Gastrocnemius medialis (tissue), 4 donors: ENCODE measurements around the gene YWHAG. TPM values are rescaled to one million over a fixed set of nuclear protein-coding genes. Genes with fewer than 3 reads are reported as not detected.
"Not testable (repeated sequence)": the region's sequence is repeated elsewhere in the genome, so short reads cannot be mapped to it uniquely, and the experiment has no call there.

Experiments
- ATAC-seq, 2 donors: fragments of 150-250 bp; one replicate each; pipeline ENCODE4 v1.9.1; 2016
- DNase-seq, 2 donors: peaks; one replicate each; pipeline ENCODE4 v3.0.0-alpha.2; 2019
- H3K27ac ChIP-seq, 4 donors: fragments of 200-600 bp; sonication (generic); 1 replicate in 1 of 4; 2 replicates in 3 of 4; pipeline ENCODE4 v1.5.1; 2016 to 2018; ENCODE audit warnings: mild to moderate bottlenecking in 2 of 4, moderate library complexity in 1 of 4
- H3K27me3 ChIP-seq, 3 donors: fragments of 200-600 bp; sonication (generic) in 2 of 3; 1 replicate in 1 of 3; 2 replicates in 2 of 3; pipeline versions ENCODE4 v1.5.1 to v1.6.0; 2016 to 2019; ENCODE audit warnings: mild to moderate bottlenecking in 1 of 3, moderate library complexity in 1 of 3
- H3K36me3 ChIP-seq, 2 donors: fragments of 200-600 bp; sonication (generic) in 1 of 2; one replicate each; pipeline ENCODE4 v1.5.1; 2017 to 2018
- H3K4me1 ChIP-seq, 2 donors: fragments of 200-600 bp; sonication (generic) in 1 of 2; one replicate each; pipeline ENCODE4 v1.5.1; 2016 to 2017; ENCODE audit warnings: mild to moderate bottlenecking in 2 of 2
- H3K4me3 ChIP-seq, 4 donors: fragments of 200-600 bp; sonication (generic) in 3 of 4; 1 replicate in 1 of 4; 2 replicates in 3 of 4; pipeline ENCODE4 v1.5.1; 2016 to 2019; ENCODE audit warnings: mild to moderate bottlenecking in 2 of 4
- H3K9me3 ChIP-seq, 3 donors: fragments of 200-600 bp; sonication (generic) in 2 of 3; 1 replicate in 1 of 3; 2 replicates in 2 of 3; pipeline ENCODE4 v1.5.1; 2016 to 2019
- POLR2A ChIP-seq, 2 donors: fragments of 450-650 bp; IDR thresholded peaks; one replicate each; pipeline ENCODE4 v1.6.1; 2017; ENCODE audit warnings: antibody characterized with exemption in 2 of 2, mild to moderate bottlenecking in 2 of 2, moderate library complexity in 2 of 2
- in situ Hi-C, 4 donors: fragments of 200-750 bp; cut with MboI; loops; one replicate each; pipeline versions ENCODE4 v1.15.0 to v1.8.0; 2017; ENCODE audit warnings: low sequenced_read_pairs in 4 of 4
- intact Hi-C: fragments of 100-400 bp; cut with DNase I; formaldehyde crosslinking; loops from one replicate; pipeline ENCODE4 v1.15.1; 2023; ENCODE audit warnings: low total_unique reads
- total RNA-seq, 4 donors: library from RNA; depleted of rRNA; stranded (reverse); fragments of >200 nt; gene quantifications; one replicate each; pipeline versions ENCODE4 v1.1.0 to v1.2.3, GENCODE V29; 2016
- TF ChIP-seq, protein P1 (sequence below), 5 experiments: fragments of 450-650 bp in 3 of 5; fragments of 200-600 bp in 2 of 5; sonication (generic) in 2 of 5; IDR thresholded peaks in 4 of 5; conservative IDR thresholded peaks in 1 of 5; 1 replicate in 4 of 5; 2 replicates in 1 of 5; pipeline ENCODE4 v1.5.1; 2016 to 2019; ENCODE audit warnings: antibody characterized with exemption in 5 of 5, mild to moderate bottlenecking in 3 of 5, moderate library complexity in 3 of 5

The YWHAG gene
- total RNA-seq, 4 donors from 2014 or later: 119 to 262 (median 179) TPM

- no peak for TF ChIP-seq POLR2A (IDR thresholded peaks at IDR 0.05)
- TF ChIP-seq, protein P1, sequence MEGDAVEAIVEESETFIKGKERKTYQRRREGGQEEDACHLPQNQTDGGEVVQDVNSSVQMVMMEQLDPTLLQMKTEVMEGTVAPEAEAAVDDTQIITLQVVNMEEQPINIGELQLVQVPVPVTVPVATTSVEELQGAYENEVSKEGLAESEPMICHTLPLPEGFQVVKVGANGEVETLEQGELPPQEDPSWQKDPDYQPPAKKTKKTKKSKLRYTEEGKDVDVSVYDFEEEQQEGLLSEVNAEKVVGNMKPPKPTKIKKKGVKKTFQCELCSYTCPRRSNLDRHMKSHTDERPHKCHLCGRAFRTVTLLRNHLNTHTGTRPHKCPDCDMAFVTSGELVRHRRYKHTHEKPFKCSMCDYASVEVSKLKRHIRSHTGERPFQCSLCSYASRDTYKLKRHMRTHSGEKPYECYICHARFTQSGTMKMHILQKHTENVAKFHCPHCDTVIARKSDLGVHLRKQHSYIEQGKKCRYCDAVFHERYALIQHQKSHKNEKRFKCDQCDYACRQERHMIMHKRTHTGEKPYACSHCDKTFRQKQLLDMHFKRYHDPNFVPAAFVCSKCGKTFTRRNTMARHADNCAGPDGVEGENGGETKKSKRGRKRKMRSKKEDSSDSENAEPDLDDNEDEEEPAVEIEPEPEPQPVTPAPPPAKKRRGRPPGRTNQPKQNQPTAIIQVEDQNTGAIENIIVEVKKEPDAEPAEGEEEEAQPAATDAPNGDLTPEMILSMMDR (IDR thresholded peaks at IDR 0.05 in 4 of 5, conservative IDR thresholded peaks at IDR 0.05 in 1 of 5): peak; percentile 100
- H3K4me3 ChIP-seq: no peak overlapping the region
- ATAC-seq (peak; percentile 62 to 64), DNase-seq (peak; percentile 94 to 95)
- no peaks in the 10 kb centered on the region for H3K27me3 ChIP-seq
- peaks cover 29 to 33% of the 10 kb centered on the region in 2 donors for H3K4me1 ChIP-seq
- H3K9me3 ChIP-seq: no peaks in the 10 kb centered on the region
- in situ Hi-C loops (loop anchor here (5.0 to 10.0 kb wide), 2 partner anchors 137 to 139 kb away; no protein-coding TSS in a partner anchor), intact Hi-C loops (loop anchor here (1.0 kb wide), 1 partner anchor 23 kb away; no protein-coding TSS in a partner anchor)
- H3K36me3 ChIP-seq: no peaks in the 10 kb centered on the region
- peak overlapping the region; percentile 70 to 85 (median 82) for H3K27ac ChIP-seq
Observed at GRCh38 chr7:76314042-76314721, 44.6 kb downstream of the YWHAG start.

DNA sequence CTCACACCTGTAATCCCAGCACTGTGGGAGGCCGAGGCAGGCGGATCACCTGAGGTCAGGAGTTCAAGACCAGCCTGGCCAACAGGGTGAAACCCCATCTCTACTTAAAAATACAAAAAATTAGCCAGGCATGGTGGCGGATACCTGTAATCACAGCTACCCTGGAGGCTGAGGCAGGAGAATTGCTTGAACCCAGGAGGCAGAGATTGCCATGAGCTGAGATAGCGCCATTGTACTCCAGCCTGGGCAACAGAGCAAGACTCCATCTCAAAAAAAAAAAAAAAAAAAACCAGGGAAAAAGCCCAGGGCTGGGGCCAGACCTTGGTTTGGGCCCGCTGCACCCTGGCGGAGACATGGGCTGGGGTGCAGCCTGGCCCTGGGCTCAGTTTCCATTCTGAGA is 47.0 kb downstream of the YWHAG start:
- DNase-seq, H3K27me3 ChIP-seq, ATAC-seq, H3K9me3 ChIP-seq, H3K4me3 ChIP-seq, H3K36me3 ChIP-seq, intact Hi-C loops: not testable (repeated sequence)
- H3K27ac ChIP-seq: peak overlapping the region; percentile 78 to 100 (median 91)
- in situ Hi-C loops: loop anchor here (5.0 to 10.0 kb wide), 2 partner anchors 135 to 137 kb away; no protein-coding TSS in a partner anchor
- peaks cover 23 to 32% of the 10 kb centered on the region in 2 donors for H3K4me1 ChIP-seq

DNA sequence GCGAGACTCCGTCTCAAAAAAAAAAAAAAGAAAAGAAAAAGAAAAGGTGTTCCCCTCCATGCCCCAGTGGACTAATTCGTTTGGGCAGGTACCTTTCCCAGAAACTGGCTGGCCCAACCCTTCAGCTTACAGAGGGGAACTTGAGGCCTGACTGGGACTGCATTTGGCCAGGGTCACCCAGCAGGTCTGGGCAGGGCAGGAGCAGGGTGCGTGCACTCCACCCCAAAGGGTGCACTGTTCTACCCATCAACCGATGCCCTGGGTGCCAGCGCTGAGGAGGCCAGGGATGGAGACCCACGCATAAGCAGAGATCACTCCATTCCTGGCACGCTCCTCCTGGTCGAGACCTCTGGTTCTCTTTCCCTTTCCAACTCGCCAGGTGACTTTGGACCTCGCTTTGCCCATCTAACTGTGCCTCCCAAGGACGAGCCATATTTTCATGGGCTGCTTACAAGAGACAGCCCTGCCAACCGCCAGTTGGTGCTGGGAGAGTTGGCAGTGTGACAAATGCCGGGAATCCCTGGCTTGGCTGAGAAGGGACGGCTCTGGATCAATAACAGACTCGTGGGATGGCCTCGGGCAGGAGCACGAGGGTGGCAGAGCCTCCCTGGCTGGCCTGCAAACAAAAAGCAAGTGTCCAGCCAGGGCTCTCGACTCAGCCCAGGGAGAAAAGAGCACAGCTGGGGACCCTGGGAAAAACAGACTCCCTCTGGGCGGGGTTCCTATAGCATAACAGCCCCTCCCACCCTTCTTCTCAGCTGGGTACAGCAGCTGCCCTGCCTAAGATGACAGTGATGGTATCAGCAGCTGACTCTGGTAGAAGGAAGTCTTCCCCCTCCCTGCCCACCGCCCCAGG is 48.5 kb downstream of the YWHAG start:
- Histone ChIP-seq H3K4me1 (peaks cover 36 to 43% of the 10 kb centered on the region in 2 donors), H3K27me3 (no peaks in the 10 kb centered on the region), H3K27ac (peak overlapping the region; percentile 78 to 100 (median 91)), H3K4me3 (peak overlapping the region in 2 of 4 donors; percentile 11 to 24), H3K9me3 (no peaks in the 10 kb centered on the region), H3K36me3 (no peaks in the 10 kb centered on the region)
- intact Hi-C loops: no loop called here
- DNase-seq (peak in 1 of 2 donors; percentile 60), ATAC-seq (peak in 1 of 2 donors; percentile 0)
- in situ Hi-C loops: loop anchor here (5.0 to 10.0 kb wide), 2 partner anchors 133 to 136 kb away; no protein-coding TSS in a partner anchor
- peak in 1 of 2 donors; percentile 13 for TF ChIP-seq POLR2A (IDR thresholded peaks at IDR 0.05)
- TF ChIP-seq, protein P1 (IDR thresholded peaks at IDR 0.05 in 4 of 5, conservative IDR thresholded peaks at IDR 0.05 in 1 of 5): no peak

- Histone ChIP-seq H3K4me1 (peaks cover 44 to 45% of the 10 kb centered on the region in 2 donors), H3K27ac (peak overlapping the region; percentile 83 to 100 (median 99))
- DNase-seq, H3K36me3 ChIP-seq, intact Hi-C loops, H3K27me3 ChIP-seq, H3K9me3 ChIP-seq, ATAC-seq, H3K4me3 ChIP-seq: not testable (repeated sequence)
- in situ Hi-C loops: loop anchor here (5.0 to 10.0 kb wide), 2 partner anchors 132 to 135 kb away; no protein-coding TSS in a partner anchor
Observed at GRCh38 chr7:76309341-76310101, 49.3 kb downstream of the YWHAG start.

- DNase-seq, in situ Hi-C loops, H3K27me3 ChIP-seq, H3K4me3 ChIP-seq, intact Hi-C loops, ATAC-seq, H3K36me3 ChIP-seq, H3K9me3 ChIP-seq: not testable (repeated sequence)
- peak overlapping the region; percentile 99 to 100 (median 100) for H3K27ac ChIP-seq
- H3K4me1 ChIP-seq: peaks cover 48 to 51% of the 10 kb centered on the region in 2 donors
Observed at GRCh38 chr7:76308874-76309273, 49.9 kb downstream of the YWHAG start.
